Measurements from ENCODE around the gene ARID1B. TPM values are rescaled to one million over a fixed set of nuclear protein-coding genes. Genes with fewer than 3 reads are reported as not detected.

ARID1B gene
- total and polyA plus RNA-seq, 8 donors, result 67.6 to 102 (median 99.0) TPM

DNA sequence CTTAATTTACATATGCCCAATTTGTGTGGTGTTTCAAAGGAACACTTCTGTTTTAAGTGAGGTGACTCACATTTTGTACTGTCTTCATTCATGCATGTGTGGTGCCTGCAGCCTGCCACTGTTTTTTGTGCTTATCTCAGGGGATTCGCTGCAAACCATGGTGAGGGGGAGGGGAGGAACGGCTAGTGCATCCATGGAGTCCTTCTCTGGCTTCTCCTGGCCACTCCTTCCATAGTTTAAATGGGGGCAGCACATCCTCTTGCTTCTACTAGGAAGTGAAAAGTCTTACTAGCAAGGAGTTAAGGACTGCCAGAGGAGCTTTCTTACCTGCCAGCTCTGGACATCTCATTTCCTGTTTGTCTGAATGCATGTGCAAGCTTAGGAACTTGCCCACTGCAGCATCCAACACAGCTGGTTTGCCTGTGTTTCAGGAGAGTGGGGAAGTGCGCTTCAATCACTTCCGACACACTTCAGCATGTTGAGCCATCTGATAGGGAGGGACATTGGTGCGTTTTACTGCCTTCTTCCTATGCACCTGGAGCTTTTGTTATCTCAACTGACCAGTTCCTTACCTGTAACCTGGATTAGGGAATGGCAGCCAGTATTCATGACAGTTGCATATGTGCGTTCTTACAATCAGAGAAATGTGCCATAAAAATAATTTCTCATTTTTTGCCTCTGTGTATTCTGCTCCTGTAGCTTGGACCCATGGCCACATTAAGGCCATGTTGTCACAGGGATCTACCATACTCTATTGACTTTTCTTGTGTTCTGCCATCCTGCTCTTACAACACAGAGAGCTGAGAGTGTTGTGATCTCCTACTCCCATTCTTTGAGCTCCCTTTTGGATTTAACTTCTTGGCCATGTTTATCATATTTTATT, 211.3 kb downstream of the ARID1B start:
- peaks cover 0 to 49% of the 10 kb centered on the region in 2 donors for H3K4me1 ChIP-seq
- no peak overlapping the region for H3K4me3 ChIP-seq
- TF ChIP-seq, protein P1, sequence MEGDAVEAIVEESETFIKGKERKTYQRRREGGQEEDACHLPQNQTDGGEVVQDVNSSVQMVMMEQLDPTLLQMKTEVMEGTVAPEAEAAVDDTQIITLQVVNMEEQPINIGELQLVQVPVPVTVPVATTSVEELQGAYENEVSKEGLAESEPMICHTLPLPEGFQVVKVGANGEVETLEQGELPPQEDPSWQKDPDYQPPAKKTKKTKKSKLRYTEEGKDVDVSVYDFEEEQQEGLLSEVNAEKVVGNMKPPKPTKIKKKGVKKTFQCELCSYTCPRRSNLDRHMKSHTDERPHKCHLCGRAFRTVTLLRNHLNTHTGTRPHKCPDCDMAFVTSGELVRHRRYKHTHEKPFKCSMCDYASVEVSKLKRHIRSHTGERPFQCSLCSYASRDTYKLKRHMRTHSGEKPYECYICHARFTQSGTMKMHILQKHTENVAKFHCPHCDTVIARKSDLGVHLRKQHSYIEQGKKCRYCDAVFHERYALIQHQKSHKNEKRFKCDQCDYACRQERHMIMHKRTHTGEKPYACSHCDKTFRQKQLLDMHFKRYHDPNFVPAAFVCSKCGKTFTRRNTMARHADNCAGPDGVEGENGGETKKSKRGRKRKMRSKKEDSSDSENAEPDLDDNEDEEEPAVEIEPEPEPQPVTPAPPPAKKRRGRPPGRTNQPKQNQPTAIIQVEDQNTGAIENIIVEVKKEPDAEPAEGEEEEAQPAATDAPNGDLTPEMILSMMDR (IDR thresholded peaks at IDR 0.05), result no peak
- no peak for DNase-seq
- no peak overlapping the region for H3K27ac ChIP-seq
- no peaks in the 10 kb centered on the region for H3K36me3 ChIP-seq
- intact Hi-C loops (cut with DNase I), result no loop called here
- H3K27me3 ChIP-seq, result no peaks in the 10 kb centered on the region
- ATAC-seq, result no peak
- H3K9me3 ChIP-seq, result no peaks in the 10 kb centered on the region

DNA sequence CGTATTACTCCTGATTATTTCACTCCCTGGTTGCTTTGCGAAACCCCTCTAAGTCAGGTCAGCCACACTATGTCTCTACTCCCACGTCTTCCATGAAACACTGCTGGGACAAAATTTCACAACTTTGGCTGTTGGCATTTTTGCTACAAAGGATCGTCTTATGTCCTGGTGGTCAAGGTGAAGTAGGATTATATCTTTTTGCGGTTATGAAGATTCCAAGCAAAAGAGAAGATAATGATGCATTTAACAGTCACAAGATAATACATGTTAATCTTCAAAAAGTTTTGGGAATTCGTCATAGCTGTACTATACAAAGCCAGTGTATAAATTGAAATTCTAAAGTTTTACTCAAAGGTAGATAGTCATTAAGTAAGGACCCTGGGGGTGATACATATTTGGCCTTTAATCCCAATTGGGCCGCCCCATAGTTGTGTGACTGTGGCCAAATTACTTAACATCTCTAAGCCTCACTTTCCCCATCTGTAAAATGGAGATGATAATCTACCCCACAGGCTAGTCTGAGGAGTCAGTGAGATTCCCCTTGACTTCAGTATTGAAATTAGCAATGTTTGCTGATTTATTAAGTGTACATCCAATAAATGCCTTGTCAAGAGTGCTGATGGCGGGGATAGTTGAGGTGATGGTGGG, 212.1 kb downstream of the ARID1B start:
- peaks cover 0 to 46% of the 10 kb centered on the region in 2 donors for H3K4me1 ChIP-seq
- H3K36me3 ChIP-seq, result no peaks in the 10 kb centered on the region
- H3K27me3 ChIP-seq, result no peaks in the 10 kb centered on the region
- no peak overlapping the region for H3K27ac ChIP-seq
- ATAC-seq, result no peak
- no peaks in the 10 kb centered on the region for H3K9me3 ChIP-seq
- no peak for DNase-seq
- intact Hi-C loops (cut with DNase I), result no loop called here
- TF ChIP-seq, protein P1 (IDR thresholded peaks at IDR 0.05), result no peak
- no peak overlapping the region for H3K4me3 ChIP-seq

DNA sequence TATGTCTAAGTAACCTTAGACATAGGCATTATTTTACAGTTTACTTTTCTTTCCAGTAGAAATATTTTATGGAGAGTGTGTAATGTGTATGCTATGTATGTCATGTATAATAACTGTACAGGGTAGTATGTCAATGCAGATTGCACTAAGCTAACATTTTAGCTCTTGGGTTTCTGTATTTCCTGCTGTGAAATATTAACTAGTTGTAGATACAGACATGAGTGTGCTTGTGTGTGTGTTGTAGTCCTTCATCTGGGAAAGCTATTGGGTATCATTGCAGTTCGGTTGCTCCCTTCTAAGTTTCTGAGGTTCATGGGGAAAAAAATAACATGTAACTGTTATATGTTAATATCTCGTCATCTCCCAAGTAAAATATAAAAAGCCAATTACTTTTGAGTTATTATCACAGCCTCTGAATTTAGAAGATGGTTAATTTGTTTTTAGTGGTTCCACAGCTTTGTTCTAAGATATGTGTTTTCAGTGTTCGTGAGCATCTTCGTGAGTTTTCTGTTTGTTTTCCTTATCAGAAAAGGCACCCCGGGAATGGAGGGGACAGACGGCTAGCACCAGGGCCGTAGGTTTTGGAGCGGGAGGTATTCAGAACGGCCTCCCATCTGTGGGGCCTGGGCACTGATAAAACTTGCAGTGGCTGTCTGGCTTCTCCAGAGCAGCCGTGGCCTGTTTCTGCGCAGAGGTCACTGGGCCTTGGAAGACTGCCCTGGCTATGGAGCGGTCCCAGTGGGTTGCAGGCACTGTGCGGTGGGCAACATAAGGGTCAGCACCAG, 215.0 kb downstream of the ARID1B start:
- peak; percentile 40 for ATAC-seq
- H3K27ac ChIP-seq, result no peak overlapping the region
- intact Hi-C loops (cut with DNase I), result no loop called here

DNA sequence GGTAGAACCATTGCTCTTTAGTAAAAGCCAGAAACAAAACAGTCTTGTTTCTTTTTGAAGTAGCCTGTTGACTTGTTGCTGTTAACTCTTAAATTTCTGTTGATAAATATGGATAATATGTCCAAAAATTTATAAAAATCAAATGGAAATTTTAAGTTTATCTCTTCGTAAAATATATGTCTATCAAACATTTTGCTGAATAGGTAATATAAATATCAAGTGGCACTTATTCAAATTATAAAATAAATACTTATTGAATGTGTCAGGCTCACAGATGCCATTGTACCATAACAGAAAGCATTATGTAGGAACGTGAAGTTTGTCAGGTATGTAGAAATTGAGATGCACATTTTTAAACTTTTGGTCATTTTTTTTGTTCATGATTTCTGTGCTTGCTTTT, 216.5 kb downstream of the ARID1B start:
- H3K27me3 ChIP-seq, result no peaks in the 10 kb centered on the region
- intact Hi-C loops (cut with DNase I), result no loop called here
- peaks cover 0 to 29% of the 10 kb centered on the region in 2 donors for H3K4me1 ChIP-seq
- H3K9me3 ChIP-seq, result no peaks in the 10 kb centered on the region
- ATAC-seq (no peak), DNase-seq (no peak)
- TF ChIP-seq, protein P1 (IDR thresholded peaks at IDR 0.05), result no peak
- no peak overlapping the region for H3K27ac ChIP-seq
- H3K4me3 ChIP-seq, result no peak overlapping the region
- H3K36me3 ChIP-seq, result no peaks in the 10 kb centered on the region

More for the DNA sequence above, 215.0 kb downstream of the ARID1B start:
- no peaks in the 10 kb centered on the region for H3K9me3 ChIP-seq
- H3K4me3 ChIP-seq, result no peak overlapping the region
- TF ChIP-seq, protein P1 (IDR thresholded peaks at IDR 0.05), result no peak
- peaks cover 0 to 40% of the 10 kb centered on the region in 2 donors for H3K4me1 ChIP-seq
- no peaks in the 10 kb centered on the region for H3K27me3 ChIP-seq
- no peaks in the 10 kb centered on the region for H3K36me3 ChIP-seq
- no peak for DNase-seq
